Activated T-cell treated with anti-CD3 and anti-CD28 coated beads, Interleukin-2, amount 50 U/mL, for 1 hour (primary cell): ENCODE measurements around the gene CDC42EP4.

Source experiments
- DNase-seq: peaks from one replicate; pipeline ENCODE4 v3.0.0-alpha.2; 2020

The CDC42EP4 gene

DNA sequence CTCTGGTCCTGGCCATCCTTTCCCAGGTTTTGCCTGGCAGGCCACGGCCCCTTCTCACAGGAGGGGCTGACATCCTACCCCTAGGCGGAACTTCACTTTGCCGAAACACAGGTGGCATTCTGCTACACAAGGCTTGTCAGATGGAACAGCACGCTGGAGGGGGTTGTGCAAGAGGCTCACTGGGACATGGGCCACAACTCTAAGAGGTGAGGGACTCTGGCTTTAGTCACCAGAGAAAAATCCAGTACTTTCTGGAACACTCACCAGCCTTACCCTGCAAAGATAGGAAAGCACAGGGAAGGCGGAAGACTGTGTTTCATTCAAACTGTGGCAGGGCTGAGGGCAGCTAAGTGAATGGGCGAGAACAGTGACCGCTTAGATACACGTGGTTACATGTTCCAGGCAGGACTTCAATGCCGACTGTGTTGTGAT is 18.3 kb downstream of the CDC42EP4 start:
- no peak for DNase-seq

- DNase-seq = no peak
Observed at GRCh38 chr17:73293031-73293430, 18.8 kb downstream of the CDC42EP4 start.

DNA sequence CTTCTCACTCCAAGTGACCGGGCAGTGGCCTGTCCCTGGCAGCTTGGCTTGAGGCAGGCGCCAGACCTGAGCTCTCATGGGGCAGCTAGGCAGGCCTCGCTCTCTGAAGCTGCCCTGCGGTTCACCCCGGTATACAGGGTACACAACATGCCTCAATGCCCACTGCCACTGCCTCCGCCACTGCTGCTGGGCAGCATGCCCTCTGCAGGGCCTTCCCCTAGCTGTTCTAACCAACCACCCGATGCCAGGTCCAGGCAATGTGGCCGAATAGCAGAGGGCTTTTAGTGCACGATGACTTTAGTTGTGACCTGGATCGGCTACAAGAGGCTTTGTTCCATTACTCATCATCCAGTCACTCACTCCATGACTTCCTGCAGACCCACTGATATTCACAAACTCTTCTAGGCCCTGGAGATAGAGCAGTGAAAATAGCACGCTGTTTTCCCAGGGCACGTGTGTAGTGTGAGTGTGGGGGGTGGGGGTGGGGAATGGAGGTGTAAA is 19.7 kb downstream of the CDC42EP4 start:
- DNase-seq = no peak

GRCh38 chr17:73291260-73291801 is 20.5 kb downstream of the CDC42EP4 start:
- no peak for DNase-seq

DNA sequence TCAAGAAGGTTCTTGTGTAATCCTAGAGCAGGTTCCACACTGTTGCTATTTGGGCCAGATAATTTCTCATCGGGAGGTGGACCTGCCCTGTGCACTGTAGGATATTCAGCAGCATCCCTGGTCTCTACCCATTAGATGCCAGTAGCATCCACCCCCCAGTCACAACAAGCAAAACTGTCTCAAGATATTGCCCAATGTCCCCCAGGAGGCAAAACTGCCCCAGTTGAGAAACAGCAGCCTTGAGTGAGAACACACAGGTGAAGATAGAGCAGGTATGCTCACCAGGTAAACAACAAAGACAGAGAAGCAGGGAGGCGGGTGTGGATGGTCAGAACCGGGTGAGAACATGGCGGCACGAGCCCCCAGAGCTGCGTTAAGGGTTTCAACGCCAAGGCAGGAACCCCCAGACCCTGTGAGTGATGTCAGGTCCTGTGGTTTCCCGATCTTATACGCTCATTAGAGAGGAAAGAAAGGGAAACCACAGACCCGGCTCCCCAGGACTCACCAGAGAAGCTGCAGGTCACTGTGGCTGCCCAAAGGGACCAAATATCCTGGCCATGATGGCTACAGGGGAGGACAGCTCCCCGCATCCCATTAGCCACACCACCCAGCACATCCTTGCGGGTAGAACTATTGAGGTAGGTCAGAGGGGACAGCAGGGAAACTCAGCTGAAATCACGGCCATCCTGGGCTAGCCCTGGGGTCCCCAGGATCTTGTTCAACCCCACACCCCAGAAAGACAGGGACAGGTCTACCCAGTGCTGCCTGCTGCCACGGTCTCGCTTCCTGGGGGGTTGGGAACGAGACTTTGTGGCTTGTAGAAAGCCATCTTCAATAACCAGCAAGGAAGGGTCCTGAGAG is 21.2 kb downstream of the CDC42EP4 start:
- no peak for DNase-seq

DNA sequence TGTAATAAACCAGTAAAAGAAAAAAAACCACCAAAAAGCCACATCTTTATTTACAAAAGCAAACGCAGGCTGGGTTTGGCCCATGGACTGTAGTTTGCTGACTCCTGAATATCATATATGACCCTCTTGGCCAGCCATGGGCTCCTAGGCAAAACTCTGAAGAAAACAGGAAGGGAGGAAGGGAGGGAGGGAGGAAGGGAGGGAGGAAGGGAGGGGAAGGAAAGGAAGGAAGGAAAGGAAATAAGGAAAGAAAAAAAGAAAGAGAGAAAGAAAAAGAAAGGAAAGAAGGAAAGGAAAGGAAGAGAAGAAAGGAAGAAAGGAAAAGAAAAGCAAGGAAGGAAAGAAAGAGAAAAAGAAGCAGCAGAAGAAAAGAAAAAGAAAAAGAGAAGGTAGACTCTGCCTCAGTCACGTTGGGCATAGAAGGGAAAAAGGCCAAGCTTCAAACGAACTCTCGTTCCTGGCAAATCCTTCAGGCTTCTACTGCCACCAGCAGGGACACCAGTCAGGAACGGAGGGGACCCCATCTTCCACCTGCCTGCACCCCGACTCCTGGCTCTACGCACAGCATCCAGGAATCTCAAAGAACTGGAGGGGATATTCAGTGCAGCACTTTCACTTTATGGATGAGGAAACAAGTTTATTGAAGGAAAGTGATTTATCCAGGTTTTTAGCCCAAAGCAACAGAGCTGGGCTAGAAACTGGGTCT is 22.1 kb downstream of the CDC42EP4 start:
- no peak for DNase-seq

DNA sequence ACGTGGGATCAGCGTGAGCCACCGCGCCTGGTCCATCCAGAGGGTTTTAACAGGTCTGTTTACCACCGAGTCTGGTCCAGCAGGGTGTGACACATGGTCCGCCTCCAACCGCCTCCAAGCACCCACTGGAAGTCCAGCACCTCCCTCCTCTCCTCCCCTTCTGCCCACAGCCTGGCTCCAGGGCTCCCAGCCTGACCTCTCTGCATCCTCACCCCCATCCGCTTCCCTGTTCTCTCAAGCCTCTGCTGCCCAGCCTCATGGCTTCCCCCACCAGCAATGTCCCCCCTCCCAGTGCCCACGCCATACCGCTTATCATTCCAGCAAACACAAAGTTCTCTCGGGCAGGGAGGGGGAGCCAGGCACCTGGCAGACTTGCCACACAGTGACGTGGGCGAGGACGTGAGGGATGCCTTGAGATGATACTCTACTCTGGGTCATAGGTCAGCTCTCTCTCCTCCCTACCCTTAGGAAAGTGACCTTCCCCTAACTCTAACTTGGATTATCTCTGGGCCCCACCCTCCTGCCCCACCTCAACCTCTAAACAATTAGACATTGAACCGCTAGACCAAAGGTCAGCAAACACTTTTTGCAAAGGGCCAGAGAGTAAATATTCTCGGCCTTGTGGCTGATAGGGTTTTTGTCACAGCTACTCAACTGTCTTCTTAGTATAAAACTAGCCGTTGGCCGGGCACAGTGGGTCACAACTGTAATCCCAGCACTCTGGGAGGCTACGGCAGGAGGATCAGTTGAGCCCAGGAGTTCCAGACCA is 23.1 kb downstream of the CDC42EP4 start:
- no peak for DNase-seq

GRCh38 chr17:73286863-73287296 is 24.9 kb downstream of the CDC42EP4 start:
- no peak for DNase-seq

- no peak for DNase-seq
Observed at GRCh38 chr17:73285916-73286862, 25.6 kb downstream of the CDC42EP4 start.

GRCh38 chr17:73285603-73285908 is 26.2 kb downstream of the CDC42EP4 start:
- DNase-seq = no peak

GRCh38 chr17:73284906-73285602 is 26.7 kb downstream of the CDC42EP4 start:
- no peak for DNase-seq

GRCh38 chr17:73284354-73284753 is 27.4 kb downstream of the CDC42EP4 start:
- no peak for DNase-seq

- DNase-seq = no peak
Observed at GRCh38 chr17:73283841-73284282, 27.9 kb downstream of the CDC42EP4 start.

DNA sequence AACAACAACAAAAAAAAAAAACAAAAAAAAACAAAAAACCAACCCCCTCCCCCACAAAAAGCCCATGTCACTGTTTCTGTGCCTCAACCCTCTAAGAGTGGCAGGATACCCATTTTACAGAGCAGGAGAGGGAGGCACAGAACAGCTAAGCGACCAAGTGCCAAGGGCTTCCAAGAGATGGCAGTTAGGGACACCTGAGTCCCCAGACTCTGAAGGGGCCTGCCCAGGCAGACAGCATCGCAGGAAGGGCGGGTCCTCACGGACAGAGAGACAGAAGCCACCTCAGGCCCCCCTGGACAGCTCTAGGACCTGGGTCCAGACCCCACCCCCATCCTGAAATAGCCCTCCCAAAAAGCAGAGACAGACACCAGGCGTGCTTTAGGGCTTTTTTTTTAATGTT is 28.6 kb downstream of the CDC42EP4 start:
- no peak for DNase-seq

DNA sequence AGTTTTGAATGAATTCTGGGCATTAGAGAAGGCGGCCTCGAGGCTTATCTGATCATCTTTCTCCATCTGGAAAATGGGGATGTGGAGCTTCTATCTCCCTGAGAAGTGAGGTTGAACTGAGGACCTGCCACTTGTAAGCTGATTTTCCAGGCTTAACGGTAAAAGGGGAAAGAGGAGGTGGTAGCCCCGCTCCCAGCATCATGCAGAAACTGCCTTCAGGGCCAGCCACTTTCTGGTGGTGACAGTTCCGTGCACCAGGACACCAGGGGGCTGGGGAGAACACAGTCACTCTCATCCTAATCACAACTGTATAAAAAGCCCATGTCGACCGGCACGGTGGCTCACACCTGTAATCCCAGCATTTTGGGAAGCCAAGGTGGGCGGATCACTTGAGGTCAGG is 29.2 kb downstream of the CDC42EP4 start:
- DNase-seq = no peak

- DNase-seq = no peak
Observed at GRCh38 chr17:73281928-73282327, 29.9 kb downstream of the CDC42EP4 start.

GRCh38 chr17:73280191-73280590 is 31.6 kb downstream of the CDC42EP4 start:
- no peak for DNase-seq

GRCh38 chr17:73279704-73280103 is 32.1 kb downstream of the CDC42EP4 start:
- DNase-seq = no peak

- DNase-seq = no peak
Observed at GRCh38 chr17:73278465-73279453, 33.0 kb downstream of the CDC42EP4 start.

- no peak for DNase-seq
Observed at GRCh38 chr17:73278049-73278464, 33.7 kb downstream of the CDC42EP4 start.
